ENCODE results near the gene SAMD9L.
"Not testable (repeated sequence)": the region's sequence is repeated elsewhere in the genome, so short reads cannot be mapped to it uniquely, and the experiment has no call there.

The SAMD9L gene

DNA sequence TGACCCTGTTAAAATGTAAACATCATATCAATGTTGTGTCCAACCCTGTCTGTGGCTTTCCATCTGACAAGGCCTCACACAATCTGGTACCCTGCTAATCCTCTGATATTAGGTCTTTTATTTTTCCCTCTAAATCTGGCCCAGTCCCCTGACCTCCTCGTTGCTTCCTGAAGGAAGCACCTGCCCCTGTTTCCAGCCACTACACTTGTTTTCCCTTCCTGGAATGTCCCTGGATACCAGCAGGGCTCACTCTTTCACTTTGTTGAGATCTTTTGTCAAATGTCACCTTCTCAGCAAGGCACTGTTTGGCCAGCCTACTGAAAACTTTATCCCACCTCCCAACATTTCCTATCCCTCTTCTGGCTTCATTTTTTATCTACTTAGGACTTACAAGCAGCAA lies 2.1 kb downstream of the SAMD9L start:
- DNase-seq = no peak

DNA sequence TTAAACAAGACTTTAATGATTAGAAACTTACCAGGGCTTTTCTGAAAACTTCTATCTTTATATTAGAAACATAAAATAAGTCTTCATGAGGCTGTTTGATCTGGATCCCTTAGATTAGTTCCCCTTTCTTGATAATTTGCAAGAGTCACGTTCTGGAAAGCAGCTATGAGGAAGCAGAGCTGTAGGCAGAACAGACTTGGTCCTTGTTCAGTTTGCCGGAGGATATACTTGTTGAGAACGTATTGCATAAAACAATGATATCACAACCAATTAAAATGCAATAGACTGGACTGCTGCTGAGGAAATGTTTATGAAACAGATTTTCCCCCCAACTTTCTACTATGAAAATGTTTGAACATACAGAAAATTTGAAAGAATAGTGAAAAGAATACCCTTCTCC lies 2.8 kb downstream of the SAMD9L start:
- DNase-seq = no peak

DNA sequence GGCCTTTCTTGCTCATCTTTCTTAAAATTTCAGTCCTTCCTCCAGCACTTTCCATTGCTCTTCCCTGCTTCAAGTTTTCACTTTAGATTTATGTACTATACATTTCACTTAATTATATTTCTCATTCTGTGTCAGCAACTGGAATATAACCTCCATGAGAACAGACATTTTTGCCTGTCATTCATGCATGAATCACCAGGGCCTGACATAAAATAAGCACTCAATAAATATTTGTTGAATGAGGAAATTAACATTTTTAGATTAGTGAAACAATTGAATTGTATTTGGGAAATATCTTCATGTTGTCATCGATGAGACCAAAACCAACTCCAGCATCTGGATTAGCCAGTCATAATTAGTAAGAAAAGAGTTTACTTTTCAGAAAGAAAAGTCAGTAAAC lies 6.1 kb downstream of the SAMD9L start:
- peak; percentile 34 for DNase-seq

DNA sequence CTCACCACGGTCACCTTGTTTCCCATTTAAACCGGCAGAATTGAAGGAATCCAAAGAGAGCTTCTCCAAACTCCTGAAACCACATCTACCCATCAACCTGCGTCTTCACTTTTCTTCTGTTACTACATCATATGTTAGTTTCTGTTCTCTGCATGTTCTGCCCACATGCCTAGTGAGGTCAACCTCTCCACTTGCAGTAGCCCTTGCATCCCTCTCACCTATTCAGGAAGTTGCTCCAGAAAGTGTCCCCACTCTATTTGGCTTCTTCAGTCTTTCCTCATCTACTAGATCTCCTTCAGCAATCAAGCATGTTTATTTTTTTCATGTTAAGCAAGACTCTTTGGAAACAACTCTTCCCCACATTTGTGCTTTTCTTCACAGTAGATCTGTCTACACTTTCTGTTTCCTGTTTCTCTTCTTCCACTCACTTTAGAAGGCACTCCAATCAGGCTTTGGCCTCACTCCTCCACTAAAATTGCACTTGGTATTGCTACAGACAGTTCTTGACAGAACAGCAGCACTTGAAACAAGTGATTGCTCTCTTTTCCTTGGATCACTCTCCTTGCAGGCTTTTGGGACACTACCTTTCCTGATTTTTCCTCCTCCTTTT lies 7.5 kb downstream of the SAMD9L start:
- DNase-seq = no peak

DNA sequence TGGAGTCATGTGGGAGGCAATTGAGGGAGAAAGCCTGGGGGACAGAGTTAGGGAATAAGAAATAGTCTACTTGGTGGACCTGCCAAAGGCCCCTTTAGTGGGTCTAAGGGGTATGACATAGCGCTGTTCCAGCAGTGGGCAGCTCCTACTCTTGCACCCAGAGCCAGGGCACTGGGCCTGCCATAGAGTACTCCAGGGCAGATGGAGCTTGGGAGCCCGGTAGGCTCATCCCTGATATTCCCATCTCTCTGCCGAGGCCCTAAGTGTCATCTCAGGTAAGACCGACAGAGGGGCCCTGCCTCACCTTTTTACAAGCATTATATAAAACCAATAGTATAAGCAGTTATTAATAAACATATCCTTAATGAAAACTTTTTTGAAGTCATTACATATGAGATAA lies 9.6 kb downstream of the SAMD9L start:
- DNase-seq = no peak

DNA sequence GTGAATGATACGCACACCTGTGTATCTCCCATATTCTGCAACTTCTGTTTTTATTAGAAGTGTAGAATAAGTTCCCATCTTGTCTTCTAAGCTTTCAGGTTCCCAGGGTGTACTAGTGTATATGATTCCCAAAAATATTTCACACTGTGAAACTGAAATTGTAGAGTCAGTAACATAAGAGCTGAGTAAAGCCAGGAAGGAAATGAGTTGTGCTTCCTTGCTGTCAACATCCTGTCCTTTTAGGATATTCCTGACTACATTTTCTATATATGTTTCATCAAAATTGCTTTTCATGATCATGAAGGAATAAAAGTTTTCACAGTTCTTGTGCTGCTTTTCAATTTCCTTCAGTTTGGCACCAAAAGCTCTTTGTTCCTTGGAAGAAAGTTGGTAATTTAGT lies 15.2 kb downstream of the SAMD9L start:
- no peak for DNase-seq

DNA sequence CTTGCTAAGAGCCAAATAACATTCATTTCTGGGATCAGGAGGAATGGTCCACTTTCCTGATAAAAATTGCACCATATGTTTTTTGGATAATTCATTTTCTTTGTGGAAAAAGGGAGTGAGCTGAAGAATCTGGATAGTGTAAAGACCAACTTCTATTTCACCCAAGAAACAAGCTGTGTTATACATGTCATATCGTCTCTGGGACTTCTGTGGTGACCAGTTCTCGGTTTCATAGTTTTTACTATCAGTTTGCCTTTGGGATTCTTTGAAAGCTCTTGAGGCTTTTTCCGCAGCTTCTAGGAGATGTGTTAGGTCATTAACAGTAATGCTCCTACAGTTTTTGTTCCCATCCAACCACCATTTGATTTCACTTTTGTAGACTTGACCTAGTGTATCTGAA lies 16.0 kb downstream of the SAMD9L start:
- DNase-seq = no peak

DNA sequence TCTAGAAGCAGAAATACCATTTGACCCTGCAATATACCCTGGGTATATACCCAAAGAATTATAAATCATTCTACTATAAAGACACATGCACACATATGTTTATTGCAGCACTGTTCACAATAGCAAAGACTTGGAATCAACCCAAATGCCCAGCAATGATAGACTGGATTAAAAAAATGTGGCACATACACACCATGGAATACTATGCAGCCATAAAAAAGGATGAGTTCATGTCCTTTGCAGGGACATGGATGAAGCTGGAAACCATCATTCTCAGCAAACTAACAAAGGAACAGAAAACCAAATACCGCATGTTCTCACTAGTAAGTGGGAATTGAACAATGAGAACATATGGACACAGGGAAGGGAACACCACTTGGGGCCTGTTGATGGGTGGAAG lies 21.2 kb downstream of the SAMD9L start:
- DNase-seq = not testable (repeated sequence)

DNA sequence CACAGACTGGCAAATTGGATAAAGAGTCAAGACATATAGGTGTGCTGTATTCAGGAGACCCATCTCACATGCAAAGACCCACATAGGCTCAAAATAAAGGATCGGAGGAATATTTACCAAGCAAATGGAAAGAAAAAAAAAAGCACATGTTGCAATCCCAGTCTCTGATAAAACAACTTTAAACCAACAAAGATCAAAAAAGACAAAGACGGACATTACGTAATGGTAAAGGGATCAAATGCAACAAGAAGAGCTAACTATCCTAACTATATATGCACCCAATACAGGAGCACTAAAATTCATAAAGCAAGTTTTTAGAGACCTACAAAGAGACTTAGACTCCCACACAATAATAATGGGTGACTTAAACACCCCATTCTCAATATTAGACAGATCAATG lies 24.7 kb downstream of the SAMD9L start:
- not testable (repeated sequence) for DNase-seq

DNA sequence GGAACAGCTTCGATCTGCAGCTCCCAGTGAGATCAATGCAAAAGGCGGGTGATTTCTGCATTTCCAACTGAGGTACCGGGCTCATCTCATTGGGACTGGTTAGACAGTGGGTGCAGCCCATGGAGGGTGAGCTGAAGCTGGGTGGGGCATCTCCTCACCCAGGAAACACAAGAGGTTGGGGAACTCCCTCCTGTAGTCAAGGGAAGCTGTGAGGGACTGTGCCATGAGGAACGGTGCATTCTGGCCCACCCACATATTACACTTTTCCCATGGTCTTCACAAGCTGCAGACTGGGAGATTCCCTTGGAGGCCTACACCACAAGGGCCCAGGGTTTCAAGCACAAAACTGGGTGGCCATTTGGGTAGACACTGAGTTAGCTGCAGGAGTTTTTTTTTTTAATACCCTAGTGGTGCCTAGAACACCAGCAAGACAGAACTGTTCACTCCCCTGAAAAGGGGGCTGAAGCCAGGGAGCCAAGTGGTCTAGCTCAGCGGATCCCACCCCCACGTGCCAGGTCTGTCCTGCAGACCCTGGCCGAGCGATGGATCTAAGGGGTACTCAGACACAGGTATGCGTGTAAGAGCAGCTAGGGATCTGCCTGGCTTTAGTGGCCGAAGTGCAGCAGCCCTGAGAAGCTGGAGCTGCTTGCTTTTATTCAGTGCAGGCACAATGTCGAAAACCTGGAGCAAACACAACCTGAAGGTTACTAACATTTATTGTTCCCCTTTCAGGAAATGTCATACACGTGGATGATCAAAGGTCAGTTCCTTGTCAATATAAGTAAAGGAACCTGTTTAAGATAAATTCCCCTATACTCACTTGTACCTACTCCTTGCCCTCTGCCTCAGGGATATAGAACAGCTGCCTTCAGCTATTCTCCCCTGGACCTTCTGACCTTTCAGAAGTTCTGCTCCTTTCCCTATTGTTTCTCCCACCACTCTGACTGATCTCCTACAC lies 27.3 kb downstream of the SAMD9L start:
- no peak for DNase-seq

DNA sequence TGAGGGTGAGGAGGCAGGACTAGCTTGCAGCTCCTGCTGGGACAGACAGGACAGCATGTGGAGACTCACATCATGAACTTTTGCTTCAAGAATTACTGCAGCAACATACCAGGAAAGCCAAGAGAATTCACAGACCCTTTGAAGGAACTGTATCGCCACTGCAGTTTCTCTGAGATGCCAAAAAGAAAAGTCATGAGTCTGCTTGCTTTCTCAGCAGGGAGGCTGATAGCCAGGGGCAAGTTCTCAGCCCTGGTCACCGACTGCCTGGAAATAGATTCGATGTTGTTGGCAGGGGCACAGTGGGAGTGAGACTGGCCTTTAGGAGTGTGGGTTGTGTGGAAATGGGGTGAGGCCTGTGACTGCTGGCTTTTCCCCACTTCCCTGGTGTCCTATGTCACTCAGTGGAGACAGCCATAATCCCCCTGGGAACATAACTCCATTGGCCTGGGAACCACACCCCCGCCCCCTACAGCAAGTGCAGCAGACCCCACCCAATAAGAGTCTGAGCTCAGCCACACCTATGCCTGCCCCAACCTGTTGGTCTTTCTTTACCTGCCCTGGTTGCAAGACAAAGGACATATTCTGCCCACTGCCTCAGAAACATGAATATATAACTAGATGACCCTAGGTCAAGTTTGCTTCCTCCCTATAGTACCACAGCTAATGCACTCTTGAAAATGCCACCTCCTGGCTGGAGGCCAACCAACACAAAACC lies 28.8 kb downstream of the SAMD9L start:
- peak; percentile 70 for DNase-seq

DNA sequence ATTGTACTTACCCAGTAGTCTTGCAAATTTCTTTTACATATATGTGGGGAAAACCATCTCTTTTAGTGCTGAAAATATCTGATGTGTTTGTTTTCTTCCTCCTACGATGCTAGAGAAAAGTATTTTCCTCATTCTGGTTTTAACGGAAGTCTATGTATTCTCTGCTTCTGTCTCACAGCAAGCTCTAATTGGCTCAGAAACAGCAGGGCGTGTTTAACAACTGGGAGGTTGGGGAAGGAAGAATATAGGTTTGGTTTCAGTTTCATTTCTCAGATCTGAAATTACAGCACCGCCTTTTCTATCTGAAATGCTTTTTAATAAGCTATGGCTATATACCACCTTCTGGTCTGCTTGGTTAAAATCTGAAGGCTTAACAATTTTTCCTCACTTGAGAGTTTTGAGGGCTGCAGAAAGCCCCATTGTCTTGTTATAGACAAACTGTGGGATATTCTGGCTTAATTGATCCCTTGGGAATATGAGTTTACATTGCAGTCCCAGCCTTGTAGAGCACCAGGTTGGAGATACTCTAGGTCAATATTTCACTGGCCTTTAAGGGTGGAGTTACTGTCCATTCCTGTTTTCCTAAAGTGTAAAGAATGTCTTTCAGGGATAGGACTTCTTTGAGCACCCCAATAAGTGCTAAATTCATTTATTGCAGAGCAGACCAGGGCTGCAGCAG lies 30.2 kb downstream of the SAMD9L start, which contains the start of gene SAMD9:
Gene SAMD9 (minus strand): TSS at position 128 of the 679 bp plus-strand sequence. CDS start 11,882 bp downstream, outside the sequence.
- peak; percentile 88 for DNase-seq

DNA sequence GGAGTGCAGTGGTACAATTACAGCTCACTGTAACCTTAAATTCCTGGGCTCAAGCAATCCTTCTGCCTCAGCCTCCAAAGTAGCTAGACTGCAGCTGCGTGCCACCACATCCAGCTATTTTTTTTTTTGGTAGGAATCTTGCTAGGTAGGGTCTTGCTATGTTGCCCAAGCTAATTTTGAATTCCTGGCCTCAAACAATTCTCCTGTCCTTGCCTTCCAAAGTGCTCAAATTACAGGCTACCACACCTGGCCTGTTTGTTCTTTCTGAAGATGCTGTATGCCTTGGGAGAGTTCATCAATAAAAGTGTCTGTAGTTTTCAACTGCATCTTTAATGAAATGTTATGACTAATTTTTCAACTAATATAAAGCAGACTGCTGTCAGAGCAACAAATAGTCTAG lies 30.9 kb downstream of the SAMD9L start:
- no peak for DNase-seq

DNA sequence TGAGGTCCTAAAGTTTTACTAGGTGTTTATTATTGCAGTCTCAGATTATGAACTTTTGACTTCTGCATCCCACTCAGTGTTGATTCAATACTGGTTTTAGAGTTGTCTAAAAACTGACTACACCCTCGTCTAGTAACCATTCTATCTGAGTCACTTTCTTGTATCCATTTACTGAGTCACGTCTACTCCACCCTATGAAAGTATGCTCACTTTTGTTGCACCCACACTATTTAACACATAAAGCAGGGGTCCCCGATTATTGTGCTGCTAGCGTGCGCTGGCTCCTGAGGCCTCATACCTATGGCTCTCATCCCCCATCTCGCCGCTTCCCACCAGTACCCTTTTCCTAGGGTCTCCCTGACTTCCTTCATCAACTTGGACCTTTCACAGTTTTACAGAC lies 32.4 kb downstream of the SAMD9L start:
- peak; percentile 37 for DNase-seq

DNA sequence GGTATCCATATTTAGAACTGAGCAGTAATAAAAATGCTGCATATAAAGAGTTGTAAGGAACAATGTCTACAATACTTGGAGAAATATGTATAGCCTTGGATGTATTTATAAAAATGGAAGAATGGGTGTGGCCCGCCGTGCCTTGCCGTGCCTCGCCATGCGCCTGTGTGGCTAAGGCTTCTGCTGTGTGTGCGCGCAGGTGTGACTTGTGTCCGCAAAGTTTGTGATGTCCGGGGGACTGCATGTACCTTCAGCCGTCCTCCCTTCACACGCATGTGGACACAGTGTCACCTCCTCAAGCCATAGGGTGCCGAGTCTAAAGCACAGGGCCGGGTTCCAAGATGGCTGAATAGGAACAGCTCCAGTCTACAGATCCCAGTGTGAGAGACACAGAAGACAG lies 40.2 kb downstream of the SAMD9L start:
- DNase-seq = no peak

DNA sequence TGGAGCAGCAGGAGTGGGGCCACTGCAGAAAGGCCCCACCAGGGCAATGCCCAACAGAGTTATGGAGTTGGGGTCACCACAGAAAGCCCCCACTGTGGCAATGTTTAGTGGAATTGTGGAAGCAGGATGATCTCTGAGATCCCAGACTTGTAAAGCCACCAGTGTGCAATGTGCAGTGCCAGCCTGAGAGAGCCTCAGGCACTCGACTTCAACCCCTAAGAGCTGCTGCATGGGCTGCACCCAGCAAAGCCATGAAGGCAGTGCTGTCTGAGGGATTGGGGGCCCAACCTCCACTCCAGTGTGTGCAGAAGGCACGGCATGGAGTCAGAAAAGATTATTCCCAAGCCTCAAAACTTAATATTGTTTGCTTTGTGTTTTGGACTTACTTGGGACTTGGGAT lies 50.8 kb downstream of the SAMD9L start:
- DNase-seq = no peak

DNA sequence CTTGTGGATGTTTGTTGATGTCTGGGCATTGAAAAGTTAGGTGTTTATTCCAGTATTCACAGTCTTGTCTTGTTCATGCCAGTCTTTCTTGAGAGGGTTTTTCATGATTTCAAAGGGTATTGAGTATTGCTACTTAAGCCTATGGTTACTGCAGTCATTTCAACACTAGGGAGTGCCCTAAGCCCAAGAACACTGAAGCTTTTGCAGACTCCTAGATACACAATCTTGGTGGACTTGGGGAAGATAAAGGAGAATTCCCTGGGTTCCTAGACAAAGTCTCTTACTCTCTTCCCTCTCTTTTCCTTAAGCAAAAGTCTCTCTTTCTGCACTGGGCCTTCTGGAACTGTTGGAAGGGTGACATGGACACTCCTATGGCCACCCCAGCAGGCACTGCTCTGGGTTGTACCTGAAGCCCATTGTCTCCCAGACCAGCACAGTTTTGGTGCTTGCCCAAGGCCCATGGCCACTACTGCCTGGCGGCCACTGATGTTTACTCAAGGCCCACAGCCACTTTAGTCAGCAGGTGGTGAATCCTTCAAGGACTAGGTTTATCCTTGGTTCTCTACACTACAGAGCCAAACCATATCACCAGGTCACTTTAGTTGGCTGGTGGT lies 55.3 kb downstream of the SAMD9L start:
- peak; percentile 47 for DNase-seq
